Astrocyte of the cerebellum (primary cell): ENCODE data around the gene KIRREL3.

Source experiments
- DNase-seq: peaks from one replicate; pipeline ENCODE4 v3.0.0-alpha.2; 2011; ENCODE audit warnings: low read depth
- H3K4me3 ChIP-seq: 2 replicates; pipeline ENCODE4 v1.5.1; 2011; ENCODE audit warnings: mild to moderate bottlenecking, low read depth, low read length, moderate library complexity
- CTCF ChIP-seq: IDR thresholded peaks from 2 replicates; pipeline ENCODE4 v1.5.1; 2012; ENCODE audit warnings: low read length, low read depth, moderate library complexity, mild to moderate bottlenecking; ENCODE audit errors: missing control alignments
- in situ Hi-C: cut with HindIII; loops from 2 replicates; pipeline ENCODE4 v1.10.0; 2017; ENCODE audit warnings: low sequenced_read_pairs

Gene KIRREL3

DNA sequence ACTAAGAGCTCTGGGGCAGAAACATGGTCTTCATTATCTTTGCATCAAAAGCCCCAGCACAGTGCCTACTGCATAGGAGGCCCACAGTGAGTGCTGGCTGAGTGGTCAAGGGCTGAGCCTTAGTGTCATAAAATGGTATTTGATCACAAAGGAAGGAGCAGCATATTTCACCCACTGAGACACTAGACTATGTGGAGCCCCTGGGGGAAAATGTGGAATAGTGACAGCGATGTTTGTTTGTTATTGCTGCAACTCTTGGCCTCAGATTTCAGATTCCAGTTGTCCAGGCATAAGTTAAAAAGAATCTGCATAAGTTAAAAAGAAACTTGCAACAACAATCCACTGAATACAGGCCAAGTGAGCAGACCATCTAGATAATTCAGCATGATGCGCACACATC, 7.0 kb downstream of the KIRREL3 start:
- in situ Hi-C loops = loop anchor here (25.0 kb wide), 1 partner anchor 381 kb away; no protein-coding TSS in a partner anchor
- no peak for DNase-seq
- no peak overlapping the region for H3K4me3 ChIP-seq
- TF ChIP-seq CTCF = no peak

DNA sequence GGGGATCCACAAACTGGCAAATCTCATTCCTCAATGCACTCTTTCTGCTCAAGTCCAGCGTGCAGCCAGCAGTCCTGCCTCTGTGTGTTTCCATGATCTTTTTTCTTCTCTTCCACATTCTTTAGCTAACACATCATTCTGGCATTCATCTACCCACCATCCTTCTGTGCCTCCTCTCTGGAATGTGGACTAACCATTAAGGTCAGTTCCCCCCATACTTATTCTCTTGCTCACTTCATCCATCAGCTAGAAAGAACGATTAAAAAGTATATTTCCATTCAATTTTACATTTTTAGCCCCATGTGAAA, 7.8 kb downstream of the KIRREL3 start:
- DNase-seq = peak; percentile 84
- in situ Hi-C loops = loop anchor here (25.0 kb wide), 1 partner anchor 380 kb away; no protein-coding TSS in a partner anchor
- no peak overlapping the region for H3K4me3 ChIP-seq
- TF ChIP-seq CTCF = no peak

GRCh38 chr11:126992065-126992803, 8.3 kb downstream of the KIRREL3 start:
- no peak overlapping the region for H3K4me3 ChIP-seq
- no peak for TF ChIP-seq CTCF
- peak; percentile 89 for DNase-seq
- in situ Hi-C loops = loop anchor here (25.0 kb wide), 1 partner anchor 380 kb away; no protein-coding TSS in a partner anchor

GRCh38 chr11:126991596-126991995, 9.0 kb downstream of the KIRREL3 start:
- H3K4me3 ChIP-seq = no peak overlapping the region

DNA sequence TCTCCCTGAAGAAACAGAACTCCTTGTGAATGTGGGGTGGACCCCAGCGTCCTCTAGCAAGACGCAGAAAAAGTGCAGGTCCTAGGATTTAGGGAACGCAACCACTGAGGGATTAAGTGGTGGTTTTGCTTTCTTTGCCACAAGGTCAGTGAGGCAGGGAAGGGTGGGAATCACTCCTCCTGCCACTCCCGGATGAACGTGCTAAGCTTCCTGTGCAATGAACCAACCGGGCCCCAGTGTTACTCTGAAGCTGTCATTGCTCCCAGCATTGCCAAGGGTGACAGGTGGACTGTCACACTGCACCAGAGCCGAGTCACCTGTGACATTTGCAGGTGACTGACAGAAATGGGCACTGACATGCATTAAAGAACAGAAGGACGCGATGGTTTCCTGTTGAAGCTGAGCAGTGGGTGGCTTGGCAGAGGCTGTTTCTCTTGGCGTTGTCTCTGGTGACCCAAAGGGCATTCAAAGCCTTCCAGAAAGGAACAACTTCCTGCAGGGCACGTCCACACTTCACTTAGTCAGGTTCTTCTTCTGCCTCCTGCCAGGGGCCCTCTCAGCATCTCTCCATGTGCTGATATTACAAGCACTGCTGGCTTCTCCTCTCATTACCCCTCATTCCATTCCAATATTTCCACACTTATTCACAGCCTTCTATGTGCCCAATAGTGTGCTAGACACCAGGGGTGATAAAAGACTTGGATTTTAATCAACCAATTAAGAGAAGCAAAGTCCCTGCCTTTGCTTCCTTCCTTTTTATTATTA, 9.7 kb downstream of the KIRREL3 start:
- H3K4me3 ChIP-seq = no peak overlapping the region
- in situ Hi-C loops = loop anchor here (25.0 kb wide), 1 partner anchor 379 kb away; no protein-coding TSS in a partner anchor
- no peak for TF ChIP-seq CTCF
- DNase-seq = no peak

More at GRCh38 chr11:126991596-126991995, 9.0 kb downstream of the KIRREL3 start:
- TF ChIP-seq CTCF = no peak
- DNase-seq = no peak
- in situ Hi-C loops = loop anchor here (25.0 kb wide), 1 partner anchor 379 kb away; no protein-coding TSS in a partner anchor

DNA sequence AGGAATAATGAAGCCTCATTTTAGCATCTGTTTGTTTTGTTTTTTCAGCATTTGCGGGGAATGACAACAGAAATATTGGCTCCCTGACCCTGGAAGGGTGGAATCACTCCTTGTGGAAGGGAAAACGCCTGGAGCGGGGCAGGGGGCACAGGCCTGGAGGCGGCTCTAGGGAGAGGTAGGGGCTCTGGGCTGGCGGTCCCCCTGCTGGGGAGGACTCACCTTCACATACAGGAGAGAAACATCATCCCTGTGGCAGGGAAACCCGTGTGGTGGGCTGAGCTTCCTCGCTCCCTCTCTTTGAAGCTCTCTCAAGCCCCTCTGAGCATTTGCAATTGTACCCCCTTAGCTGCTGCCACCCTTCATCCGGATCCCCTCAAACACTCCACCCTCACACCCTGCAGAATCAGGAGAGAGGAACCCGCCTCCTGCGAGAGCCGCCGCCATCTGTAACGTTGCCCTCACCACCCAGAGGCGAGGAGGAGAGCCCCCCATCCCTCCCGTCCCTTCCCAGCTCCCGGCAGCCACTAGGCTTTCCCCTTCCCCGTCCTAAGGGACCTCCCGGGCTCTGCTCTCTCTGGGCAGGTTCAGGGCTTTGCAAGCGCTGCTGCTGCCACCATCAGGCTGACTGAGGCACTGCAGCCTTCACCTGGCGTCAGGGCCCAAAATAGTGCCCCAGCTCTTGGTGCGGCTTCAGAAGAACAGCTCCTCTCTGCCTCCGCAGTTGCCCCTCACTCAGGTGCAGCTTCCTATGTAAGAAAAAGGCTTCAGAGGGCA, 10.4 kb downstream of the KIRREL3 start:
- no peak overlapping the region for H3K4me3 ChIP-seq
- in situ Hi-C loops = loop anchor here (25.0 kb wide), 1 partner anchor 378 kb away; no protein-coding TSS in a partner anchor

More for the DNA sequence above, 10.4 kb downstream of the KIRREL3 start:
- peak; percentile 98 for TF ChIP-seq CTCF
- peak; percentile 49 for DNase-seq
